ENCODE results near the gene CAVIN2. TPM values are rescaled to one million over a fixed set of nuclear protein-coding genes. Genes with fewer than 3 reads are reported as not detected.

CAVIN2 gene
- total RNA-seq, 1 experiment from 2014 or later: 0.28 TPM

- CTCF ChIA-PET: interaction anchor here (0.5 to 4.7 kb wide), 37 partner anchors 8 to 772 kb away, joined by 3 to 142 read pairs (median 4); partner anchors contain the start of genes CAVIN2 and TMEFF2
- peak; percentile 99 for ATAC-seq
Measured at GRCh38 chr2:191869178-191869577, 22.3 kb upstream of the CAVIN2 start.

More at GRCh38 chr2:191869178-191869577, 22.3 kb upstream of the CAVIN2 start:
- Mint-ChIP-seq H3K27me3 (ENCODE audit: low read depth) (peaks cover 3% of the 10 kb centered on the region; the same call in 1 of the 2 replicates), H3K27ac (peak overlapping the region; percentile 48; the same call in 1 of the 2 replicates), H3K36me3 (no peaks in the 10 kb centered on the region), H3K4me1 (peaks cover 31% of the 10 kb centered on the region), H3K9me3 (no peaks in the 10 kb centered on the region), H3K4me3 (no peak overlapping the region)
- TF ChIP-seq NR1H2 (CRISPR knock-in tag; IDR thresholded peaks at IDR 0.05) (no peak), FOXK1 (CRISPR knock-in tag; IDR thresholded peaks at IDR 0.05) (peak; percentile 91), NFATC4 (CRISPR knock-in tag; IDR thresholded peaks at IDR 0.05) (no peak), ETV6 (CRISPR knock-in tag; IDR thresholded peaks at IDR 0.05) (peak; percentile 48; the same call in 1 of the 2 replicates), RORB (CRISPR knock-in tag; IDR thresholded peaks at IDR 0.05) (no peak), TEAD1 (CRISPR knock-in tag; IDR thresholded peaks at IDR 0.05) (peak; percentile 36; the same call in 1 of the 2 replicates), KAT7 (CRISPR knock-in tag; IDR thresholded peaks at IDR 0.05; ENCODE audit: borderline replicate concordance) (no peak), MXD4 (CRISPR knock-in tag; IDR thresholded peaks at IDR 0.05; ENCODE audit: borderline replicate concordance) (no peak), ZBTB21 (CRISPR knock-in tag; IDR thresholded peaks at IDR 0.05; ENCODE audit: borderline replicate concordance) (no peak), ATF6 (CRISPR knock-in tag; IDR thresholded peaks at IDR 0.05) (no peak), CTCF (IDR thresholded peaks at IDR 0.05) (peak; percentile 56), PREB (CRISPR knock-in tag; IDR thresholded peaks at IDR 0.05; ENCODE audit: borderline replicate concordance) (no peak), FOXP4 (CRISPR knock-in tag; IDR thresholded peaks at IDR 0.05) (peak; percentile 85; the same call in 1 of the 2 replicates), MAX (CRISPR knock-in tag; IDR thresholded peaks at IDR 0.05) (peak; percentile 45; the same call in 1 of the 2 replicates), CDX4 (CRISPR knock-in tag; IDR thresholded peaks at IDR 0.05; ENCODE audit: borderline replicate concordance) (no peak)
- peak; percentile 82 for DNase-seq (ENCODE audit: low spot score)
- POLR2A ChIA-PET: interaction anchor here (0.6 kb wide), 1 partner anchor 293 kb away, joined by 3 read pairs; no protein-coding TSS in a partner anchor
